DMS79 (cell line): ENCODE data around the gene ARHGEF17.
A peak's percentile ranks its signal among the peaks of the same experiment; 100 is the strongest.

Experiments used
- DNase-seq: peaks from one replicate; lab custom pipeline; 2025; lab: John Stamatoyannopoulos, UW

ARHGEF17 gene

GRCh38 chr11:73358071-73358470 is 50.0 kb downstream of the ARHGEF17 start:
- no peak for DNase-seq

GRCh38 chr11:73359341-73359740 is 51.3 kb downstream of the ARHGEF17 start:
- no peak for DNase-seq

- no peak for DNase-seq
Observed at GRCh38 chr11:73359930-73360742, 52.1 kb downstream of the ARHGEF17 start.

- DNase-seq: no peak
Observed at GRCh38 chr11:73360743-73361369, 52.8 kb downstream of the ARHGEF17 start.

GRCh38 chr11:73361953-73362776 is 54.1 kb downstream of the ARHGEF17 start:
- no peak for DNase-seq

- no peak for DNase-seq
Observed at GRCh38 chr11:73363147-73363546, 55.1 kb downstream of the ARHGEF17 start.

- DNase-seq: no peak
Observed at GRCh38 chr11:73365352-73366264, 57.5 kb downstream of the ARHGEF17 start.

GRCh38 chr11:73366265-73366610 is 58.2 kb downstream of the ARHGEF17 start:
- no peak for DNase-seq

GRCh38 chr11:73366953-73367352 is 58.9 kb downstream of the ARHGEF17 start:
- DNase-seq: no peak

GRCh38 chr11:73367482-73368024 is 59.5 kb downstream of the ARHGEF17 start:
- DNase-seq: no peak

GRCh38 chr11:73372375-73372993 is 64.4 kb downstream of the ARHGEF17 start:
- DNase-seq: no peak

- DNase-seq: no peak
Observed at GRCh38 chr11:73374151-73374550, 66.1 kb downstream of the ARHGEF17 start.

GRCh38 chr11:73375830-73376159 is 67.7 kb downstream of the ARHGEF17 start:
- DNase-seq: no peak

- peak; percentile 69 for DNase-seq
Observed at GRCh38 chr11:73376160-73376802, 68.2 kb downstream of the ARHGEF17 start, which contains the start of gene RELT. Gene RELT, plus strand, starts transcription at chr11:73376399. Its CDS starts 12,738 bp downstream, at chr11:73389137.

- no peak for DNase-seq
Observed at GRCh38 chr11:73376803-73377629, 68.9 kb downstream of the ARHGEF17 start.

- DNase-seq: no peak
Observed at GRCh38 chr11:73379189-73379880, 71.3 kb downstream of the ARHGEF17 start.

- no peak for DNase-seq
Observed at GRCh38 chr11:73380331-73380730, 72.3 kb downstream of the ARHGEF17 start.

GRCh38 chr11:73380897-73381410 is 72.9 kb downstream of the ARHGEF17 start:
- no peak for DNase-seq

- no peak for DNase-seq
Observed at GRCh38 chr11:73381589-73381988, 73.5 kb downstream of the ARHGEF17 start.
